BLaER1 treated with 17β-estradiol and CSF1 and Interleukin-3, amounts not matched to agents 10 nM and 100 nM (cell line): ENCODE measurements around the gene DOCK4.

Source experiments
- H3K27ac ChIP-seq, 11 experiments: shearing (Covaris generic); formaldehyde crosslinking; 2 replicates each; pipeline ENCODE4 v1.8.1; 2022
- H3K27me3 ChIP-seq, 11 experiments: shearing (Covaris generic); formaldehyde crosslinking; 2 replicates each; pipeline ENCODE4 v1.8.1; 2022
- H3K36me3 ChIP-seq, 11 experiments: shearing (Covaris generic); formaldehyde crosslinking; 2 replicates each; pipeline ENCODE4 v1.8.1; 2022
- H3K4me1 ChIP-seq, 10 experiments: shearing (Covaris generic); formaldehyde crosslinking; 2 replicates each; pipeline ENCODE4 v1.8.1; 2022
- H3K4me2 ChIP-seq, 11 experiments: shearing (Covaris generic); formaldehyde crosslinking; 2 replicates each; pipeline ENCODE4 v1.8.1; 2022
- H3K4me3 ChIP-seq, 10 experiments: shearing (Covaris generic); formaldehyde crosslinking; 2 replicates each; pipeline ENCODE4 v1.8.1; 2022
- H3K9ac ChIP-seq, 11 experiments: shearing (Covaris generic); formaldehyde crosslinking; 2 replicates each; pipeline ENCODE4 v1.8.1; 2022
- H3K9me3 ChIP-seq, 11 experiments: shearing (Covaris generic); formaldehyde crosslinking; replicated peaks in 1 of 11; 2 replicates each; pipeline ENCODE4 v1.8.1; 2022
- H4K20me1 ChIP-seq, 11 experiments: shearing (Covaris generic); formaldehyde crosslinking; 2 replicates each; pipeline ENCODE4 v1.8.1; 2022
- Cebpa-rat ChIP-seq, 11 experiments: shearing (Covaris generic); IDR thresholded peaks; 2 replicates each; pipeline ENCODE4 v1.8.1; 2022

DOCK4 gene

DNA sequence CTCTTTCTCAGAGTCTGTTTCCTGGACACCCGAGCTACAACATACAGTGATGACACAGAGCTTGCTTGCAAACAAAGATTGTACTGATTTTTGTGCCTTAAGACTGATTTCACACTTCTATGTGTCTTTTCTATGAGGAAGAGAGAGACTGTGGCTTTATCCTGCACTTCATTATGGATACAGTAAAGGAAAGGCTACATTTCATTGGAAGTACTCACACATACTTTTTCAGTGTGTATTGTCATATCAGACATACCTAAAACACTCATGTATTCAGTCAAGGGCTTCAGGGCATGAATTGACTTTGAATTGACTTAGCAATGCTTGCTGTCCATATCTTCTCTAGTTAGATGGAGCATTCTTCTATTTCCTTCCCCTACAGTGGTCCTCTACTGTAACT lies 508.4 kb downstream of the DOCK4 start:
- no peaks in the 10 kb centered on the region for H3K36me3 ChIP-seq
- 0 out of 22 replicates have a peak, but pooled peaks cover 0 to 3% (median 0%) of the 10 kb centered on the region in 11 experiments for H3K27me3 ChIP-seq
- H3K4me1 ChIP-seq = 0 out of 20 replicates have a peak, but pooled peaks cover 0 to under 1% (median 0%) of the 10 kb centered on the region in 10 experiments
- no peaks in the 10 kb centered on the region for H4K20me1 ChIP-seq
- no peak for TF ChIP-seq Cebpa-rat (IDR thresholded peaks at IDR 0.05)
- H3K9ac ChIP-seq = no peak overlapping the region
- peaks cover 7 to 13% (median 11%) of the 10 kb centered on the region in 11 experiments; a peak in 21 of 22 replicates for H3K9me3 ChIP-seq
- no peak overlapping the region for H3K27ac ChIP-seq
- no peak overlapping the region for H3K4me2 ChIP-seq
- no peak overlapping the region for H3K4me3 ChIP-seq

DNA sequence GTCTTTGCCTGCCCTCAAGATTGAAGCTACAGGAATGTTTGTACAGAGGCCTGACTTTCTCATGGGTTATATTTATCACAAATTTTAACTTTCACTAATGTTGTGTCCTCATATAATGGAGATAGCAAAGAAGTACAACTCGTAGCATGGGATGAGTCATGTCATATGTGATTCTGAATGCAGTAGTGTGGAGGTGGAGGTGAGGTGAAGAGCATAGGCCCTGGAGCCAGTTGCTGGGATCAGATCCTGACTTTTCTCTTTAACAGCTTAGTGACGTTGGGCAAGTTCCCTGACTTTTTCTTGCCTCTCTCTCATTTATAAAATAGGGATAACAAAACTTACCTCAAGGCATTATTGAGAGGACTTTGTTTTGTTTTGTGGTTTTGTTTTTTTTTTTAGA lies 511.8 kb downstream of the DOCK4 start:
- Histone ChIP-seq H3K27ac (no peak overlapping the region), H3K4me1 (peaks cover 7 to 30% (median 23%) of the 10 kb centered on the region in 10 experiments; a peak in 18 of 20 replicates), H4K20me1 (no peaks in the 10 kb centered on the region), H3K27me3 (peaks cover 0 to 12% (median 0%) of the 10 kb centered on the region in 11 experiments; a peak in 2 of 22 replicates), H3K36me3 (no peaks in the 10 kb centered on the region), H3K4me3 (no peak overlapping the region), H3K4me2 (no peak overlapping the region), H3K9ac (no peak overlapping the region), H3K9me3 (peaks cover 15 to 25% (median 19%) of the 10 kb centered on the region in 11 experiments)
- TF ChIP-seq Cebpa-rat (IDR thresholded peaks at IDR 0.05) = no peak

DNA sequence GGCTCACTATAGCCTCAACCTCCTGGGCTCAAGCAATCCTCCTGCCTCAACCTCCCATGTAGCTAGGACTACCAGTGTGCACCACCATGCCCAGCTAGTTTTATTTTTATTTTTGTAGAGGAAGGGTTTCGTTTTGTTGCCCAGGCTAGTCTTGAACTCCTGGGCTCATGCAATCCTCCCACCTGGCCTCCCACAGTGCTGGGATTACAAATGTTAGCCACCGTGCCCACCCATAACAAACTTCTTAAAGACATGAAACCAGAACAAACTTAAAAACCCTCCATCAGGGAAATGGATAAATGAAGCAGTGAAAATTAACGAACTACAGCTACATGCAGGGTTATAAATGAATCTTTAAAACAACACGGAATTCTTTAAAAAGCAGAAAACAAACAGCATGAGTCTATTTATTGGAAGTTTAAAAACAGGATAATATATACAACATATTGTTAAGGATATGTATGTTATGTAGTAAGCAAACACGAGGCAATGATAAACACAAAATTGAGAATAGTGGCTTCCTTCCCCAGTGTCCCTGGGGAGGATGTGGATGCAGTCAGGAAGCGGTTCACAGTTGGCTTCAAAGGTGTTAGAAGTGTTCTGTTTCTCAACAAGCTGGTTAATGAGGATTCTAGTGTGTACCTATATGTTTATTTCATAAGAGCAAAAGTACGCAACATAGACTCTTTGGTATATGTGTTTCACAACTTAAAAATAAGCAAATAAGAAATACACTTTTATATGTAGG lies 515.7 kb downstream of the DOCK4 start:
- no peaks in the 10 kb centered on the region for H4K20me1 ChIP-seq
- TF ChIP-seq Cebpa-rat (IDR thresholded peaks at IDR 0.05) = peak in 2 of 11 experiments; percentile 62 to 73; a peak in 5 of 22 replicates
- peak overlapping the region in 5 of 11 experiments; percentile 1 to 66 (median 54); a peak in 5 of 22 replicates for H3K9ac ChIP-seq
- no peaks in the 10 kb centered on the region for H3K36me3 ChIP-seq
- peak overlapping the region in 6 of 11 experiments; percentile 29 to 84 (median 75); a peak in 11 of 22 replicates for H3K27ac ChIP-seq
- peak overlapping the region in 2 of 10 experiments; percentile 15 to 46; a peak in 2 of 20 replicates for H3K4me3 ChIP-seq
- peak overlapping the region; percentile 53 to 86 (median 76) for H3K4me2 ChIP-seq
- peaks cover 7 to 30% (median 23%) of the 10 kb centered on the region in 10 experiments; a peak in 18 of 20 replicates for H3K4me1 ChIP-seq
- H3K27me3 ChIP-seq = peaks cover 0 to 12% (median 0%) of the 10 kb centered on the region in 11 experiments; a peak in 2 of 22 replicates
- H3K9me3 ChIP-seq = peaks cover 15 to 28% (median 24%) of the 10 kb centered on the region in 11 experiments

DNA sequence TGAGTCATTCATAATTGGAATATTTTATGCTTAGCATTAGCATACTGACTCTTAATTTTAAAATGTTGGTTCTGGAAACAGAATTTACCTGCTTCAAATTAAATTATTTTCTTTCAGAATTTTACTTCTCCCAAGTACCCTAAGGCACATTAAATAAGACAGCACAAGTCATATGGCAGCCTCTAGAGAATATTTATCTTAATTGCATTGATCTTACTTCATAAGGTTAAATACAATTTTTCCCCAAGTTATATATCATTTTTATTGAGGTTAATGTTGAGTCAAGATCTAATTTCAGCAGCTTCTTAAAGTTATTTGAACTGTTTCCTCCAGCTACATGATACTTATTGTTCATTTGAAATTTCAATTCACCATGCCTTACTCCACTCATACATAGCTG lies 520.9 kb downstream of the DOCK4 start:
- no peaks in the 10 kb centered on the region for H3K36me3 ChIP-seq
- H3K4me1 ChIP-seq = peaks cover 3 to 10% (median 6%) of the 10 kb centered on the region in 10 experiments; a peak in 18 of 20 replicates
- no peaks in the 10 kb centered on the region for H3K27me3 ChIP-seq
- H3K27ac ChIP-seq = no peak overlapping the region
- H3K4me3 ChIP-seq = no peak overlapping the region
- no peak overlapping the region for H3K4me2 ChIP-seq
- H3K9me3 ChIP-seq = peaks cover 0 to 8% (median 0%) of the 10 kb centered on the region in 11 experiments; a peak in 2 of 22 replicates
- TF ChIP-seq Cebpa-rat (IDR thresholded peaks at IDR 0.05) = no peak
- no peaks in the 10 kb centered on the region for H4K20me1 ChIP-seq
- no peak overlapping the region for H3K9ac ChIP-seq

DNA sequence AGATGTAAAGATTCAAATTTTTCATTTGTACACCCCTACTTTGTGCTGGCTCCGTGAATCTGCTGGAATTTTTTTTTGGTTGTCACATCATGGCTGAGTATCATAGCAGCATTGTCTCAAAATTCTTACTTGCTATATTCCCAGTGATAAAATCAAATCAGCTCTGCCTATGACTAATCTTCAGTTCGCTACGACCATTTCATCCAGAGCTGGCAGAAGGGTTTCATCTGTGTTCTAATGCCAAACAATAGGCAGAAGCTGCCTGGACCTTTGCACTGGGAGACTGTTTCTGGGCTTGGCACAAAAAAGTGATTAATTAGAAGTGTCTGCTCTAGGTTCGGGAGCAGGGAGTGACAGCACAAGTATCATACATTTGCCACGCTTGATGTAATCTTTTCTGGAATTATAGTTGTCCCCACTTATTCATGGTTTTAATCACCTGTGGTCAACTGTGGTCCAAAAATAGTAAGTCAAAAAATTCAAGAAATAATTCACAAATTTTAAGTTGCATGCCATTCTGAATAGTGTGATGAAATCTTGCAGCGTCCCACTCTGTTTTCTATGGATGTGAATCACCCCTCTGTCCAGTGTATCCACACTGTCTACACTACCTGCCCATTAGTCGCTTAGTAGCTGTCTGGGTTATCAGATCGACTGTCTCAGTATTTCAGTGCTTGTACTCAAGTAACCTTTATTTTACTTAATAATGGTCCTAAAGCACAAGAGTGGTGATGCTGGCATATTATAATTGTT lies 523.4 kb downstream of the DOCK4 start:
- no peaks in the 10 kb centered on the region for H3K4me1 ChIP-seq
- no peaks in the 10 kb centered on the region for H4K20me1 ChIP-seq
- no peak for TF ChIP-seq Cebpa-rat (IDR thresholded peaks at IDR 0.05)
- H3K9me3 ChIP-seq = peaks cover 0 to 8% (median 0%) of the 10 kb centered on the region in 11 experiments; a peak in 2 of 22 replicates
- H3K4me3 ChIP-seq = no peak overlapping the region
- H3K9ac ChIP-seq = no peak overlapping the region
- no peaks in the 10 kb centered on the region for H3K27me3 ChIP-seq
- no peak overlapping the region for H3K4me2 ChIP-seq
- H3K27ac ChIP-seq = no peak overlapping the region
- H3K36me3 ChIP-seq = no peaks in the 10 kb centered on the region

DNA sequence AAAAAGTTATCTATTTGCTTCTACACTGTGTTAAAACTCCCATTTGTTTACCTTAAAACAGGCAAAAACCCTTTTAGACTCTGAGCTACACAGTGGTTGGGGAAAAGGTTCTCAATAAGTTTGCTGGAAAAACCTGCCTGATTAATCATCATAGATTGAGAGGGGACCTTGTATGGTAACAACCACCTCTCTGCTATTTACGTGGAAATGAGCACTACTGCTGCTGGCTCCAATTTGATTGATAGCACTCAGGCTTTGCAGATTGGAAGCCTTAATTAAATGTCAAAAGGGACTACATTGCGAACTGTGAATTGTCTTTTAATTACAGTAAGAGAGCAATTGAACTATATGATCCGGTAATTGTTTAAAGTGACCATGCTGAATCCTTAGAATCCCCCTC lies 525.0 kb downstream of the DOCK4 start:
- no peak overlapping the region for H3K27ac ChIP-seq
- no peak overlapping the region for H3K4me3 ChIP-seq
- H3K4me1 ChIP-seq = no peaks in the 10 kb centered on the region
- no peaks in the 10 kb centered on the region for H3K36me3 ChIP-seq
- TF ChIP-seq Cebpa-rat (IDR thresholded peaks at IDR 0.05) = no peak
- H3K9ac ChIP-seq = no peak overlapping the region
- no peak overlapping the region for H3K4me2 ChIP-seq
- H3K27me3 ChIP-seq = no peaks in the 10 kb centered on the region
- no peaks in the 10 kb centered on the region for H4K20me1 ChIP-seq
- 0 out of 22 replicates have a peak, but pooled peaks cover 0 to 3% (median 0%) of the 10 kb centered on the region in 11 experiments for H3K9me3 ChIP-seq

DNA sequence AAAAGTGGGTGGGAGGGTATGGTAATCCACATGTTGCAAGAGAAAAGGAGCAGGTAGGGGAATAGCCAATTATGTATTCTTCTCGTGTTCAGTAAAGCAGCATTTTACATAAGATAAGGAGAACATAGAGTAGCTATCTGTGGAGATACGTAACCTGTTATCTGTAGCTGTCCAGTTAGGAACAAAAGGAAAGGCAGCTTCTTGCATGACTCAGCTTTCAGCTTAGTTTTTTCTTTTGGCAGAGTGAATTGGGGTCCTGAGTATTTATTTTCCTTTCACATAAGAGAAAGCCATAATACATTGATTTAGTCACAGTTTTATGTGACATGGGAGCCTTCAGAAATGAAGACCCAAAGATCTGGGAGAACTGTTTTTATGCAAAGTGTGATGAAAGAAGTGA lies 527.2 kb downstream of the DOCK4 start:
- Histone ChIP-seq H3K27ac (no peak overlapping the region), H3K4me1 (no peaks in the 10 kb centered on the region), H3K4me3 (no peak overlapping the region), H3K9ac (no peak overlapping the region), H3K9me3 (no peaks in the 10 kb centered on the region), H3K36me3 (no peaks in the 10 kb centered on the region), H3K4me2 (no peak overlapping the region), H3K27me3 (no peaks in the 10 kb centered on the region), H4K20me1 (no peaks in the 10 kb centered on the region)
- no peak for TF ChIP-seq Cebpa-rat (IDR thresholded peaks at IDR 0.05)

DNA sequence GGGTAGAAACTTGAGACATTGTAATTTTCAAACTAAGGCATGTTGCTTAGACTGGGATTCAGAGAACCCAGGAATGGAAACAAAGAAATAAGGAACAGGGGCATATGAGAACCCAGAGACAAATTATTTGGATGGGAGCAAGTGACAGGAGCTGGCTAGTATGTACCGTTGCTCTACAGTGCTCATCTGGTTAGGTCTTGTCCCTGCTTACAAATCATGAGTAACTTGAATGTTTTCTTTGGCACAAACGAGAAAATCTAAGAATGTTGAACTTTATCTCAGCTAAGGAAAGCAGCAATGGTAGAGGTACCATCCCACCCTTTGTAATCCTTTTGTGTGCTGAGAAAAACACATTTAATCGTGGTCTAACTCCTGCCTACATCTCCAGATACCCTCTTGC lies 527.9 kb downstream of the DOCK4 start:
- Histone ChIP-seq H3K36me3 (no peaks in the 10 kb centered on the region), H4K20me1 (no peaks in the 10 kb centered on the region), H3K4me1 (no peaks in the 10 kb centered on the region), H3K9me3 (no peaks in the 10 kb centered on the region), H3K27me3 (no peaks in the 10 kb centered on the region), H3K4me3 (no peak overlapping the region), H3K9ac (no peak overlapping the region), H3K27ac (no peak overlapping the region), H3K4me2 (no peak overlapping the region)
- TF ChIP-seq Cebpa-rat (IDR thresholded peaks at IDR 0.05) = no peak

DNA sequence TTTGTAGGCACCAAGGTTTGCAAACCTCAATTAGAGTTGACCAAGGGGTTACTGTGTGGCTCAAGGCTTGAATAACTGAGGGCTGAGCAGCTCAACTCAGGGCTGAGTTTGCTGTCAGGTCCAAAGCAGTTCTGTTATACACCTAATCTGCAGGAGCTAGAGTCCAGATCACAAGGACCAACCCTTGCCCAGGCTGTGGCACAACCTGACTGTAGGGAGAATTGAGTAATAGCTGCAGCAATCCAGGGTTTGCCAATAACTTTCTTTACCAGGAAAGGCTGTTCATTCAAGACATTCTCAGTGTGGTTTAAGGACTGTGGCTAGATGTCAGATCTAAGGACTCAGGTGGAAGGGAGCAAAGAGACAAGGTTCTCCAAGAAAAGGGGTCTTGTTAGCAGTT lies 528.4 kb downstream of the DOCK4 start:
- no peak for TF ChIP-seq Cebpa-rat (IDR thresholded peaks at IDR 0.05)
- Histone ChIP-seq H3K4me3 (no peak overlapping the region), H3K9ac (no peak overlapping the region), H3K4me2 (no peak overlapping the region), H3K4me1 (no peaks in the 10 kb centered on the region), H3K9me3 (no peaks in the 10 kb centered on the region), H3K27ac (no peak overlapping the region), H3K36me3 (no peaks in the 10 kb centered on the region), H3K27me3 (no peaks in the 10 kb centered on the region), H4K20me1 (no peaks in the 10 kb centered on the region)
